ENCODE data around the gene CFD.

CFD gene

GRCh38 chr19:872266-872951 lies 12.9 kb downstream of the CFD start:
- DNase-seq = no peak
- Histone ChIP-seq H3K4me3 (ENCODE audit: low read depth, low read length) (no peak overlapping the region), H3K27ac (no peak overlapping the region), H3K27me3 (replicated peaks) (no peaks in the 10 kb centered on the region), H3K36me3 (replicated peaks) (peaks cover 60% of the 10 kb centered on the region)
- in situ Hi-C loops (cut with HindIII; ENCODE audit: low pct_ligation_motif_present, low sequenced_read_pairs) = no loop called here
- TF ChIP-seq CTCF (IDR thresholded peaks at IDR 0.05; ENCODE audit: low read depth, low read length, missing control alignments) = no peak

GRCh38 chr19:873084-873483 lies 13.6 kb downstream of the CFD start:
- in situ Hi-C loops (cut with HindIII; ENCODE audit: low pct_ligation_motif_present, low sequenced_read_pairs) = no loop called here
- Histone ChIP-seq H3K27me3 (replicated peaks) (no peaks in the 10 kb centered on the region), H3K27ac (no peak overlapping the region), H3K36me3 (replicated peaks) (peaks cover 54% of the 10 kb centered on the region), H3K4me3 (ENCODE audit: low read depth, low read length) (no peak overlapping the region)
- DNase-seq = no peak
- no peak for TF ChIP-seq CTCF (IDR thresholded peaks at IDR 0.05; ENCODE audit: low read depth, low read length, missing control alignments)

DNA sequence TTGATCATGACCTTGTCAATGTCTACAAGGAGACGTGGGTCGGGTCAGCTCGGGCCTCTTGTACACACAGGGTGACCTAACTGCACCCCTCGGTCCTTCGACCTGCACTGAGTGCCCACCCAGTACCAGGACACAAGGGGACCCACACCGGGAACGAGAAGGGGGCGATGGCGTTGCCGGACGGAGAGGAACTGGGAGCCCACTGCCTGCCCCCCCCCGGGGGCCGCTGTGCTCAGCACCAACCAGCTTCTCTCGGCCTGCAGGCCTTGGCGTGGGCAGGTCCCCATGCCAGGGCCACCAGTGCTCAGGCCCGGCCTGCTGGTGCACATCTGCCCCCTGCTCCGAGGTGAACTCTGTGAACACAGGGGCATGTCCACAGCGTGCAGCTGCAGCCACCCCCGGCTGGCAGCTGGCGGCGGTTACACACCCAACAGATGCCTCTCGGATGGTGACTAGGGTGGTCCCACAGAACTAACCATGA lies 14.1 kb downstream of the CFD start:
- TF ChIP-seq CTCF (IDR thresholded peaks at IDR 0.05; ENCODE audit: low read depth, low read length, missing control alignments) = no peak
- no peaks in the 10 kb centered on the region for H3K27me3 ChIP-seq (replicated peaks)
- H3K27ac ChIP-seq = no peak overlapping the region
- no peak overlapping the region for H3K4me3 ChIP-seq (ENCODE audit: low read depth, low read length)
- DNase-seq = no peak
- in situ Hi-C loops (cut with HindIII; ENCODE audit: low pct_ligation_motif_present, low sequenced_read_pairs) = no loop called here
- peaks cover 49% of the 10 kb centered on the region for H3K36me3 ChIP-seq (replicated peaks)

DNA sequence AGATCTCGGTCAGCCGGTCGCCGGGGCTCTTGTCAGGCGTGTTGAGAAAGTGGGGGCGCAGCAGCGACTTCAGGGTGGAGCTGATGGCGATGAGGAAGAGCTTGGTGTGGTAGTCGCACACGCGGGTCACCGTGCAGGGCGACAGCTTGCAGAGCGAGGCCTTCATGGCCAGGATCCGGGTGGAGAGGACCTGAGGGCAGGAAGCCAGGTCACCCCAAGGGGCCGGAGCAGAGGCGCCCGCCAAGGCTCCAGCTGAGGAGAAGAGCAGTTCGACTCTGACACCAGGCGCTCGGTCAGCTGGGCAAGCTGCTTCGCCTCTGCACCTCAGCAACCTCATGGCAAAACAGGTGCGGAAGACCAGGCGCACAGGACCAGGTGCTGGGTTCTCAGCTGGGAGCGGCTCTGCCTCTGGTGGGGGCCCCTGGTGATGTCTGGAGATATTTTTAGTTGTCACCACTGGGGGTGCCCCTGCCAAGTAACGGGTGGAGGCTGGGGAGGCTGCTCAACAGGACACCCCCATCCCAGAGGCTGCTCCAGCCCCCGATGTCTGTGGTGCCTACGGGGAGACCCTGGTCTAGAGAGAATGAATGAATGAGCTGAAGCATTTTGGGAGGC lies 15.9 kb downstream of the CFD start:
- Histone ChIP-seq H3K4me3 (ENCODE audit: low read depth, low read length) (no peak overlapping the region), H3K27ac (no peak overlapping the region), H3K36me3 (replicated peaks) (peaks cover 45% of the 10 kb centered on the region), H3K27me3 (replicated peaks) (no peaks in the 10 kb centered on the region)
- in situ Hi-C loops (cut with HindIII; ENCODE audit: low pct_ligation_motif_present, low sequenced_read_pairs) = no loop called here
- DNase-seq = no peak
- TF ChIP-seq CTCF (IDR thresholded peaks at IDR 0.05; ENCODE audit: low read depth, low read length, missing control alignments) = peak; percentile 3

DNA sequence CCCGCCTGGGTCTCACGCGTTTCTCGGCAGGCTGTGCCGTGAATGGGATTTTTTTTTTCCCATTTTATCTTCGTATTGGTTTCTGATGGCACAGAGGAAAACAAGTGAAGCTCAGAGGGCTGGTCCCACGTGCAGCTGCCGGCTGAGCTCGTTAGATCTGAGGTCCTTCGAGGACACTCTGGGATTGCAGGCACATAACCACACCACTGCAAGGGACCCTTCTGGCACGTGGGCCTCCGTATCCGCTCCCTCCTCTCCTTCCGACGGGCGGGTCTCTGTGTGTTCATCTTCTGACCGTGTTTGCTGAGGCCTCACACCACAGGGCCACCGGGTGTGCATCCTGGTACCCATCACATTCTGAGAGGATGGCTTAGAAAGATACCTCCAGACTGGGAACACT lies 16.6 kb downstream of the CFD start:
- no peak for TF ChIP-seq CTCF (IDR thresholded peaks at IDR 0.05; ENCODE audit: low read depth, low read length, missing control alignments)
- H3K36me3 ChIP-seq (replicated peaks) = peaks cover 45% of the 10 kb centered on the region
- H3K27ac ChIP-seq = no peak overlapping the region
- no peaks in the 10 kb centered on the region for H3K27me3 ChIP-seq (replicated peaks)
- in situ Hi-C loops (cut with HindIII; ENCODE audit: low pct_ligation_motif_present, low sequenced_read_pairs) = no loop called here
- no peak for DNase-seq
- no peak overlapping the region for H3K4me3 ChIP-seq (ENCODE audit: low read depth, low read length)

Measured in brain microvascular endothelial cell (primary cell).